H1 (cell line): Measurements from ENCODE around the gene LAMB3. TPM values are rescaled to one million over a fixed set of nuclear protein-coding genes. Genes with fewer than 3 reads are reported as not detected.

Source experiments
- CTCF ChIA-PET: fragments of 300-600 bp; sonication (Branson Sonifier 250); formaldehyde crosslinking; loops from one replicate; lab custom pipeline; 2021; ENCODE audit not compliant: partially characterized antibody; lab: Charles Lee
- POLR2A ChIA-PET: fragments of 300-600 bp; sonication (Branson Sonifier 250); formaldehyde crosslinking; loops from one replicate; lab custom pipeline; 2021; ENCODE audit warnings: inconsistent platforms; ENCODE audit not compliant: partially characterized antibody; lab: Charles Lee
- DNase-seq, 2 experiments: peaks; one replicate each; pipeline versions ENCODE4 v3.0.0 to v3.0.0-alpha.2; 2010 to 2022; ENCODE audit warnings: low spot score in 2 of 2, low read depth in 1 of 2, mixed read lengths in 1 of 2
- FAIRE-seq: peaks from 2 replicates; lab custom pipeline; 2011; peaks lifted over from hg19 to GRCh38; lab: Jason Lieb, UNC
- H2AFZ ChIP-seq: 2 replicates; pipeline ENCODE4 v1.8.1; 2012; ENCODE audit warnings: low read length, inconsistent platforms
- H2AK5ac ChIP-seq: 2 replicates; pipeline ENCODE4 v1.6.1; 2013; ENCODE audit warnings: low read depth, low read length
- H2BK120ac ChIP-seq: replicated peaks from 2 replicates; pipeline ENCODE3; 2013; ENCODE audit warnings: low read depth, low read length, inconsistent platforms
- H2BK12ac ChIP-seq: 2 replicates; pipeline ENCODE4 v1.6.1; 2013; ENCODE audit warnings: low read depth, low read length
- H2BK15ac ChIP-seq: 2 replicates; pipeline ENCODE4 v1.6.1; 2013; ENCODE audit warnings: low read length
- H2BK20ac ChIP-seq: 2 replicates; pipeline ENCODE4 v1.6.1; 2013; ENCODE audit warnings: low read length
- H2BK5ac ChIP-seq: 2 replicates; pipeline ENCODE4 v1.6.1; 2013; ENCODE audit warnings: low read depth, low read length
- H3K14ac ChIP-seq: 2 replicates; pipeline ENCODE4 v1.6.1; 2013; ENCODE audit warnings: inconsistent platforms; ENCODE audit not compliant: insufficient read length
- H3K18ac ChIP-seq: 2 replicates; pipeline ENCODE4 v1.6.1; 2013; ENCODE audit warnings: low read length; ENCODE audit errors: extremely low read depth
- H3K23ac ChIP-seq: 2 replicates; pipeline ENCODE4 v1.6.1; 2013; ENCODE audit warnings: inconsistent platforms; ENCODE audit not compliant: insufficient read length
- H3K23me2 ChIP-seq: 2 replicates; pipeline ENCODE4 v1.6.1; 2013; ENCODE audit warnings: low read depth, low read length
- H3K27ac ChIP-seq: 2 replicates; pipeline ENCODE4 v1.6.1; 2011; ENCODE audit warnings: low read depth, low read length, inconsistent platforms
- H3K27me3 ChIP-seq, 4 experiments: replicated peaks in 1 of 4; 1 replicate in 1 of 4; 2 replicates in 3 of 4; pipeline versions ENCODE4 v1.6.1 to v1.8.1; 2011 to 2013; ENCODE audit warnings: low read length in 3 of 4, mild to moderate bottlenecking in 3 of 4, inconsistent platforms in 2 of 4, mixed read lengths in 2 of 4, moderate library complexity in 1 of 4; ENCODE audit not compliant: control insufficient read depth in 3 of 4, insufficient read depth in 3 of 4; ENCODE audit errors: extremely low read depth in 1 of 4
- H3K36me3 ChIP-seq, 4 experiments: 2 replicates each; pipeline versions ENCODE4 v1.6.1 to v1.8.1; 2011 to 2013; ENCODE audit warnings: mild to moderate bottlenecking in 4 of 4, low read length in 3 of 4, moderate library complexity in 2 of 4, control low read depth in 1 of 4, inconsistent platforms in 1 of 4; ENCODE audit not compliant: insufficient read depth in 4 of 4, control insufficient read depth in 2 of 4
- H3K4ac ChIP-seq: replicated peaks from 2 replicates; pipeline ENCODE3; 2013; ENCODE audit warnings: low read length, low read depth, mixed read lengths, inconsistent platforms; ENCODE audit not compliant: insufficient read length
- H3K4me1 ChIP-seq, 4 experiments: replicated peaks in 1 of 4; 1 replicate in 1 of 4; 2 replicates in 3 of 4; pipeline versions ENCODE4 v1.6.1 to v1.8.1; 2011 to 2013; ENCODE audit warnings: low read length in 3 of 4, inconsistent platforms in 2 of 4, mixed read lengths in 1 of 4; ENCODE audit not compliant: insufficient read depth in 4 of 4, control insufficient read depth in 3 of 4
- H3K4me2 ChIP-seq, 2 experiments: 2 replicates each; pipeline versions ENCODE4 v1.6.1 to v1.8.1; 2011 to 2013; ENCODE audit warnings: low read depth in 2 of 2, low read length in 2 of 2, control low read depth in 1 of 2, inconsistent platforms in 1 of 2, mild to moderate bottlenecking in 1 of 2; ENCODE audit not compliant: insufficient read depth in 1 of 2
- H3K4me3 ChIP-seq, 4 experiments: fragments of 200-600, 300-600 bp in 1 of 4; sonication (generic), shearing (Covaris generic), sonication (Bioruptor Twin) in 1 of 4; 2 replicates each; pipeline versions ENCODE4 v1.5.1 to v1.8.1; 2011 to 2016; ENCODE audit warnings: low read length in 4 of 4, low read depth in 3 of 4, control low read depth in 2 of 4, inconsistent platforms in 2 of 4, mild to moderate bottlenecking in 2 of 4, mixed read lengths in 1 of 4, moderate library complexity in 1 of 4; ENCODE audit not compliant: insufficient read depth in 2 of 4; ENCODE audit errors: extremely low read depth in 1 of 4
- H3K56ac ChIP-seq: replicated peaks from 2 replicates; pipeline ENCODE3; 2013; ENCODE audit warnings: low read depth, mild to moderate bottlenecking, mixed read lengths, low read length, inconsistent platforms; ENCODE audit not compliant: insufficient read length
- H3K79me1 ChIP-seq: 2 replicates; pipeline ENCODE4 v1.6.1; 2013; ENCODE audit warnings: low read depth, low read length, control low read depth
- H3K79me2 ChIP-seq, 2 experiments: 2 replicates each; pipeline versions ENCODE4 v1.6.1 to v1.8.1; 2012 to 2013; ENCODE audit warnings: low read length in 2 of 2, mild to moderate bottlenecking in 2 of 2, inconsistent platforms in 1 of 2; ENCODE audit not compliant: insufficient read depth in 2 of 2, control insufficient read depth in 1 of 2
- H3K9ac ChIP-seq, 4 experiments: replicated peaks in 1 of 4; 1 replicate in 1 of 4; 2 replicates in 3 of 4; pipeline versions ENCODE4 v1.6.1 to v1.8.1; 2011 to 2013; ENCODE audit warnings: low read depth in 3 of 4, low read length in 3 of 4, control low read depth in 2 of 4, mild to moderate bottlenecking in 2 of 4, moderate library complexity in 2 of 4, inconsistent platforms in 1 of 4; ENCODE audit errors: extremely low read depth in 1 of 4
- H3K9me3 ChIP-seq, 2 experiments: 2 replicates each; pipeline versions ENCODE4 v1.6.1 to v1.8.1; 2012 to 2013; ENCODE audit warnings: mild to moderate bottlenecking in 2 of 2, moderate library complexity in 2 of 2, control low read depth in 1 of 2, inconsistent platforms in 1 of 2, low read depth in 1 of 2, low read length in 1 of 2, mixed read lengths in 1 of 2; ENCODE audit not compliant: insufficient read depth in 2 of 2
- H4K20me1 ChIP-seq, 2 experiments: replicated peaks in 1 of 2; 2 replicates each; pipeline versions ENCODE3 to v1.8.1; 2011 to 2013; ENCODE audit warnings: inconsistent platforms in 2 of 2, low read length in 2 of 2, mild to moderate bottlenecking in 1 of 2; ENCODE audit not compliant: insufficient read depth in 2 of 2, control insufficient read depth in 1 of 2
- H4K5ac ChIP-seq: 2 replicates; pipeline ENCODE4 v1.6.1; 2013; ENCODE audit warnings: low read length, low read depth, mixed read lengths, inconsistent platforms; ENCODE audit not compliant: insufficient read length
- H4K8ac ChIP-seq: 2 replicates; pipeline ENCODE4 v1.8.0; 2013; ENCODE audit warnings: mild to moderate bottlenecking, moderate library complexity, low read length, inconsistent platforms; ENCODE audit not compliant: insufficient read depth; ENCODE audit errors: extremely low read depth
- H4K91ac ChIP-seq: replicated peaks from 2 replicates; pipeline ENCODE3; 2013; ENCODE audit warnings: low read length, mixed read lengths, inconsistent platforms; ENCODE audit not compliant: insufficient read length
- CEBPB ChIP-seq: IDR thresholded peaks from 2 replicates; pipeline ENCODE4 v1.6.1; 2012; ENCODE audit warnings: low read depth, low read length
- GABPA ChIP-seq: IDR thresholded peaks from 2 replicates; pipeline ENCODE4 v1.6.1; 2011; ENCODE audit warnings: mild to moderate bottlenecking, low read length, moderate library complexity, borderline replicate concordance; ENCODE audit not compliant: insufficient read depth
- KDM5A ChIP-seq: fragments of 200-600 bp; IDR thresholded peaks from 2 replicates; pipeline ENCODE4 v1.7.1; 2012; ENCODE audit warnings: mild to moderate bottlenecking, low read length, inconsistent platforms, mixed read lengths
- MAFK ChIP-seq: IDR thresholded peaks from 2 replicates; pipeline ENCODE4 v1.6.1; 2012; ENCODE audit warnings: low read depth, mild to moderate bottlenecking, improper control_type of control experiment, low read length
- PHF8 ChIP-seq: fragments of 200-600 bp; sonication (generic); conservative IDR thresholded peaks from 2 replicates; pipeline ENCODE4 v1.7.1; 2012; ENCODE audit warnings: low read depth, mild to moderate bottlenecking, inconsistent platforms, low read length, moderate library complexity
- TAF1 ChIP-seq: IDR thresholded peaks from 2 replicates; pipeline ENCODE4 v1.6.1; 2011; ENCODE audit warnings: mild to moderate bottlenecking, low read depth, low read length
- WGBS, 2 experiments: shearing (Covaris generic) in 1 of 2; methylation state at CpG; one replicate each; pipeline versions ENCODE4 v1.1.6 to v1.1.7; 2013 to 2015; ENCODE audit warnings: low lambda C conversion rate in 2 of 2, mixed read lengths in 2 of 2, inconsistent platforms in 1 of 2, low coverage in 1 of 2, missing lambda C conversion rate in 1 of 2; ENCODE audit not compliant: insufficient replicate concordance in 2 of 2, insufficient coverage in 1 of 2, insufficient read length in 1 of 2; ENCODE audit errors: extremely low coverage in 1 of 2, missing lambda C conversion rate in 1 of 2; 5-methylcytosine and 5-hydroxymethylcytosine counted together
- polyA plus RNA-seq, 7 experiments: library from polyadenylated mRNA; depleted of rRNA in 3 of 7; stranded (reverse) in 5 of 7; unstranded in 2 of 7; fragments of >200 nt in 5 of 7; fragments of 200-250 nt in 2 of 7; gene quantifications; 1 replicate in 5 of 7; 2 replicates in 1 of 7; 4 replicates in 1 of 7; pipeline versions ENCODE4 v1.2.1 to v1.2.3, GENCODE V29; 2011 to 2013; ENCODE audit warnings: missing spikeins in 2 of 7, mixed read lengths in 2 of 7
- total RNA-seq: library from RNA; stranded (reverse); fragmentation: NEBNext Ultra II Directional; extraction: Animal tissue kit (Norgen Biotek cat#: 25700); gene quantifications from 2 replicates; pipeline ENCODE4 v1.2.1, GENCODE V29; 2021

LAMB3 gene
- total and polyA plus RNA-seq, 2 of the 8 experiments (the other 6 are each of a cell fraction or from before 2014, with no cell fraction given), result 0.45 to 0.50 TPM

GRCh38 chr1:209622841-209623829 is 29.1 kb downstream of the LAMB3 start:
- Histone ChIP-seq H2BK120ac (no peak overlapping the region), H3K79me1 (no peaks in the 10 kb centered on the region), H3K36me3 (no peaks in the 10 kb centered on the region), H3K27ac (no peak overlapping the region), H3K4me3 (no peak overlapping the region), H3K23ac (no peak overlapping the region), H3K4me2 (no peak overlapping the region), H2BK12ac (no peak overlapping the region), H3K79me2 (no peaks in the 10 kb centered on the region), H3K4ac (no peak overlapping the region), H3K18ac (no peak overlapping the region), H4K8ac (no peak overlapping the region), H3K56ac (no peak overlapping the region), H3K9ac (no peak overlapping the region), H2AK5ac (no peak overlapping the region), H3K27me3 (no peaks in the 10 kb centered on the region), H3K14ac (no peak overlapping the region), H4K5ac (no peak overlapping the region), H2BK20ac (no peak overlapping the region), H4K91ac (no peak overlapping the region), H2BK5ac (no peak overlapping the region), H3K23me2 (no peaks in the 10 kb centered on the region), H4K20me1 (no peaks in the 10 kb centered on the region), H2BK15ac (no peak overlapping the region), H2AFZ (no peak overlapping the region), H3K4me1 (peaks cover 0 to 3% (median 2%) of the 10 kb centered on the region in 4 experiments; a peak in 2 of 7 replicates), H3K9me3 (no peaks in the 10 kb centered on the region)
- CTCF ChIA-PET, result interaction anchor here (0.7 to 11.4 kb wide), 12 partner anchors 11 to 70 kb away, joined by 3 to 365 read pairs (median 6); partner anchors contain the start of gene CAMK1G
- FAIRE-seq, result no peak
- WGBS, 2 experiments, result 89% methylated on average over 19 of the region's 24 CpGs; no CpG with 5 or more reads in 1 of the 2 experiments
- TF ChIP-seq MAFK, result no peak
- TF ChIP-seq CEBPB, result no peak
- no peak for TF ChIP-seq KDM5A
- TF ChIP-seq GABPA, result no peak
- no peak for TF ChIP-seq TAF1
- TF ChIP-seq PHF8, result no peak
- DNase-seq, result no peak
- POLR2A ChIA-PET, result interaction anchor here (1.2 kb wide), 1 partner anchor 16 kb away, joined by 3 read pairs; no protein-coding TSS in a partner anchor
